ENCODE measurements around the gene OR51A7. TPM values are rescaled to one million over a fixed set of nuclear protein-coding genes. Genes with fewer than 3 reads are reported as not detected.
"Not testable (repeated sequence)": the region's sequence is repeated elsewhere in the genome, so short reads cannot be mapped to it uniquely, and the experiment has no call there.

OR51A7 gene
- total RNA-seq, 1 donor from 2014 or later, result not detected

DNA sequence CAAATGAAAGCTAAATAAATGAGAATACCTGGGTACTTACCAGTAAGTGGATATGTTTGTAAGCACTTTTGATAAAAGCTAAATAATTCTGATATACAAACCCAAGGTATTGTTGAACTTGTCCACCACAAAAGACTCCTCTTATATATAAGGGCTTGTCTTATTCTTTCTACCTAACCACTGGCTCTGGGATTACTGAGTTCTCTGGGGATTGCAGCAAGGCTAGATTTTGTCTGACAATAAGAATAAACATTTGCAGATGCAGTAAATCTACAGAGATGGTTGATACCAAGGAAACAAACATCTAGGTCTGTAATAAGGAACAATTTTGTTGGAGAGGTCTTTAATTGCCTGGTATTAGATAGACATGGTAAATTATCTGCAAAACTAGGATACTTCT is 43.9 kb downstream of the OR51A7 start, which contains the start of gene OR51A4:
TSS of gene OR51A4 (minus strand) at position 101 of the 400 bp plus-strand sequence. CDS start 505 bp downstream, outside the sequence.
- Mint-ChIP-seq H3K9me3 (no peaks in the 10 kb centered on the region), H3K4me1 (ENCODE audit: unreplicated experiment) (no peaks in the 10 kb centered on the region), H3K4me3 (no peak within 1 kb of the TSS), H3K27ac (no peak within 1 kb of the TSS), H3K36me3 (no peaks in the 10 kb centered on the region), H3K27me3 (peaks cover 5% of the 10 kb centered on the region)
- TF ChIP-seq, protein P1, sequence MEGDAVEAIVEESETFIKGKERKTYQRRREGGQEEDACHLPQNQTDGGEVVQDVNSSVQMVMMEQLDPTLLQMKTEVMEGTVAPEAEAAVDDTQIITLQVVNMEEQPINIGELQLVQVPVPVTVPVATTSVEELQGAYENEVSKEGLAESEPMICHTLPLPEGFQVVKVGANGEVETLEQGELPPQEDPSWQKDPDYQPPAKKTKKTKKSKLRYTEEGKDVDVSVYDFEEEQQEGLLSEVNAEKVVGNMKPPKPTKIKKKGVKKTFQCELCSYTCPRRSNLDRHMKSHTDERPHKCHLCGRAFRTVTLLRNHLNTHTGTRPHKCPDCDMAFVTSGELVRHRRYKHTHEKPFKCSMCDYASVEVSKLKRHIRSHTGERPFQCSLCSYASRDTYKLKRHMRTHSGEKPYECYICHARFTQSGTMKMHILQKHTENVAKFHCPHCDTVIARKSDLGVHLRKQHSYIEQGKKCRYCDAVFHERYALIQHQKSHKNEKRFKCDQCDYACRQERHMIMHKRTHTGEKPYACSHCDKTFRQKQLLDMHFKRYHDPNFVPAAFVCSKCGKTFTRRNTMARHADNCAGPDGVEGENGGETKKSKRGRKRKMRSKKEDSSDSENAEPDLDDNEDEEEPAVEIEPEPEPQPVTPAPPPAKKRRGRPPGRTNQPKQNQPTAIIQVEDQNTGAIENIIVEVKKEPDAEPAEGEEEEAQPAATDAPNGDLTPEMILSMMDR (conservative IDR thresholded peaks at IDR 0.05), result no peak
- DNase-seq (ENCODE audit: extremely low spot score, unreplicated experiment), result no peak

DNA sequence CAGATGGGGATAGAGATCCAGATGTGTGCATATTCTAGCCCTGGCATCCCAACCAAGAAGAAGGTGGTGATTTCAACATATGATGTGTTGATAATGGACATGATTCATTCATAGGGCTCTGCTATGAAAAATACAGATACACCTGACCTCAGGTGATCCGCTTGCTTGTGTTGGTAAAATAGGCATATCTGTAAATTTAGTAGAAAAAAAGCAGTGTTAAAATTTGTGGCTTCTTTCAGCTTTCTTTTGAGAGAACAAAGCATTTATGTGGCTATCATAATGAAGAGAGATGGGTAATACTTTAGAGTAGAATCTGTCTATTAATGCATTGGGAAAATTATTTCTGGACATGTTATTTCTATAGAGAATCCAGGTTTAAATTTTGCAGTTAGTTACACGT is 52.0 kb downstream of the OR51A7 start, which contains the start of gene OR51A2:
TSS of gene OR51A2 (minus strand) at position 101 of the 400 bp plus-strand sequence. CDS start at position 101, 0 bp downstream.
- H3K4me3 Mint-ChIP-seq; DNase-seq (ENCODE audit: extremely low spot score, unreplicated experiment): not testable (repeated sequence)

DNA sequence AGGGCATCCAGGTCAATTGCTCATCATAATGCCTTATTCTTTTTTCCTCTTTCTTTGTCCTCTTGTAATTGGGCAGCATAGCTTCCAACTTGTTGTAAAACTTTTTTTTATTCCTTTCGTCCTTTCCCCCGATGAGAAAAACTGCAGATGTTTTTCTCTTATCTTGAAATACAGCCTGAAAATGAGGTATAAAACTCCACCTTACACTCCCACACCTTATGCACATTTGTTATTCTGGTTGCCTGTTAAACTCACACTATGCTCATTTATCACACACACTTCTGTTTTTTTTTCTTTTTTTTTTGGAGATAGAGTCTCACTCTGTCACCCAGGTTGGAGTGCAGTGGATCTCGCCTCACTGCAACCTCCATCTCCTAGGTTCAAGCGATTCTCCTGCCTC is 53.8 kb downstream of the OR51A7 start:
- Mint-ChIP-seq H3K9me3 (no peaks in the 10 kb centered on the region), H3K27ac (no peak overlapping the region), H3K36me3 (no peaks in the 10 kb centered on the region), H3K4me3 (no peak overlapping the region), H3K27me3 (peaks cover 3% of the 10 kb centered on the region), H3K4me1 (ENCODE audit: unreplicated experiment) (no peaks in the 10 kb centered on the region)
- TF ChIP-seq, protein P1 (conservative IDR thresholded peaks at IDR 0.05), result no peak
- DNase-seq (ENCODE audit: extremely low spot score, unreplicated experiment), result no peak

More for the DNA sequence above, 52.0 kb downstream of the OR51A7 start, which contains the start of gene OR51A2:
- H3K4me1 Mint-ChIP-seq (ENCODE audit: unreplicated experiment); H3K36me3 Mint-ChIP-seq; H3K27me3 Mint-ChIP-seq; H3K27ac Mint-ChIP-seq; H3K9me3 Mint-ChIP-seq: not testable (repeated sequence)

Other genes with a start within 250 kb of the OR51A7 start
- 0.58 TPM in 1 of 2 replicates, not detected in the other for gene OR51E2, start 205.9 kb upstream of the OR51A7 start, total RNA-seq (ENCODE audit: low replicate concordance)
- not detected in 2 replicates for gene MMP26, start 199.0 kb upstream of the OR51A7 start, total RNA-seq (ENCODE audit: low replicate concordance)
- not detected in 2 replicates for gene OR51F1, start 133.8 kb upstream of the OR51A7 start, total RNA-seq (ENCODE audit: low replicate concordance)
- not detected in 2 replicates for gene OR52R1, start 99.4 kb upstream of the OR51A7 start, total RNA-seq (ENCODE audit: low replicate concordance)
- not detected in 2 replicates for gene OR51F2, start 82.5 kb upstream of the OR51A7 start, total RNA-seq (ENCODE audit: low replicate concordance)
- not detected in 2 replicates for gene OR51S1, start 54.6 kb upstream of the OR51A7 start, total RNA-seq (ENCODE audit: low replicate concordance)
- gene OR51T1, start 21.9 kb upstream of the OR51A7 start, total RNA-seq (ENCODE audit: low replicate concordance), result 0.39 TPM in 1 of 2 replicates, not detected in the other
- not detected in 2 replicates for gene OR51G2, start 15.6 kb downstream of the OR51A7 start, total RNA-seq (ENCODE audit: low replicate concordance)
- not detected in 2 replicates for gene OR51G1, start 20.6 kb downstream of the OR51A7 start, total RNA-seq (ENCODE audit: low replicate concordance)
- gene OR51A4, start 43.8 kb downstream of the OR51A7 start, total RNA-seq (ENCODE audit: low replicate concordance), result not detected in 2 replicates
- gene OR51A2, start 51.9 kb downstream of the OR51A7 start, total RNA-seq (ENCODE audit: low replicate concordance), result not detected in 2 replicates
- gene OR51L1, start 91.1 kb downstream of the OR51A7 start, total RNA-seq (ENCODE audit: low replicate concordance), result not detected in 2 replicates
- not detected in 2 replicates for gene OR52J3, start 142.7 kb downstream of the OR51A7 start, total RNA-seq (ENCODE audit: low replicate concordance)
- not detected in 2 replicates for gene OR52E2, start 155.8 kb downstream of the OR51A7 start, total RNA-seq (ENCODE audit: low replicate concordance)
- gene OR52E1, start 165.8 kb downstream of the OR51A7 start, total RNA-seq (ENCODE audit: low replicate concordance), result not detected in 2 replicates
- not detected in 2 replicates for gene OR52A5, start 234.6 kb downstream of the OR51A7 start, total RNA-seq (ENCODE audit: low replicate concordance)